Panc1 (cell line): ENCODE measurements around the gene TRIM10.

Source experiments
- CTCF ChIP-seq: fragments of 450-650 bp; IDR thresholded peaks from 2 replicates; pipeline ENCODE4 v1.5.1; 2017; ENCODE audit warnings: mild to moderate bottlenecking
- REST ChIP-seq, 2 experiments: IDR thresholded peaks; 2 replicates each; pipeline ENCODE4 v1.6.1; 2011 to 2012; ENCODE audit warnings: low read depth in 2 of 2, control low read depth in 1 of 2, low read length in 1 of 2, mild to moderate bottlenecking in 1 of 2, moderate library complexity in 1 of 2; ENCODE audit not compliant: insufficient read depth in 1 of 2
- TCF7L2 ChIP-seq: IDR thresholded peaks from 2 replicates; pipeline ENCODE4 v1.6.1; 2011; ENCODE audit warnings: mild to moderate bottlenecking, low read depth, low read length, inconsistent platforms

GRCh38 chr6:30207619-30208295, 46.7 kb upstream of the TRIM10 start:
- TF ChIP-seq REST (IDR thresholded peaks at IDR 0.05; ENCODE audit: insufficient read depth in 1 of 2, low read depth in 2 of 2, low read length in 1 of 2) (no peak), CTCF (no peak), TCF7L2 (no peak)
